ENCODE data around the gene MBD6. TPM values are rescaled to one million over a fixed set of nuclear protein-coding genes. Genes with fewer than 3 reads are reported as not detected.

The MBD6 gene
- polyA plus RNA-seq, 1 donor (not counting 4 experiments of a cell fraction or from before 2014, with no cell fraction given), result 1.8 TPM

DNA sequence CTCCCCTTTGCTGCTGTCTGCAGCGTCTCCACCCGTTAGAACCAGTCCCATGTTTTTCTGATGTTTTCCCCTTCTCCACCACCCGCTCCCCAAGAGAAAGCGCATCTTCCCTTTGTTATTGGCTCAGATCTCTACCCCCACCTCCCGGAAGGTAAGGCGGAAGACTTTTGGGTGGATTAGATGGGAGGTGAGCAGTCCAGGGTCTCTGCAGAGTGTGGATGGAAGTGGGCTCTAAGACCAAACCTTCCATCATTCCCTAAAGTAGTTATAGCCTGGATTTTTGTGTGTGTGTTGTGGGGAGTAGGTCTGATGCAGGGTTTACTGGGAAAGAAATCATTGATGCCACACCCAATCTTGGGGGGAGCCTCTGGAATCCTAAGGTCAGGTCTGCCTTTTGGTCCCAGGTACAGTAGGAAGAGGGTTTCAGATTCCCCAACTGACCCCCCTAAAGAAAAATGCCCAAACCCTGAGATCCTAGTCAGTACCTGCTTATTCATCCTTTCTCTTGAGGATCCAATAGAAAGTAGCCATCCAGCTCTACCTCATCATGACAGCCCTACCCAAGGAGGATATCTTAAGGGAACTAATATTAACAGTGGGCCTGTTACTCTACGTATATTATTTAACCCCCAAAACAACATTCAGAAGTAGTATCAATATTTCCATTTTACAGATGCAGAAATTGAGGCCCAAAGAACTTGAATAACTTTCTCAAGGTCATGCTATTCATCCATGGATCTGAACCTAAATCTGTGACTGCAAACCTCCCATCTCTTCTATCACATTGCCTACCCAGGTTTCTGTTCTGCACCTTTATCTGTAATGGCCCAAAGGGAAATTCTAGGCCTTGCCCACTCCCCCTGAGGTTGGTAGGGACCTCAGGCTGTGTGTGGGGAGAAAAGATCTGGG is 28.3 kb downstream of the MBD6 start:
- Histone ChIP-seq H3K79me2 (ENCODE audit: control insufficient read depth, insufficient read depth, low read length) (peaks cover 9% of the 10 kb centered on the region), H3K4me1 (ENCODE audit: control insufficient read depth, extremely low read depth, insufficient read depth, low read length) (peaks cover 9% of the 10 kb centered on the region), H3K4me2 (ENCODE audit: control insufficient read depth, extremely low read depth, insufficient read depth, low read depth, low read length) (no peak overlapping the region), H3K4me3 (ENCODE audit: control insufficient read depth in 2 of 3, extremely low read depth in 1 of 3, insufficient read depth in 2 of 3, low read depth in 1 of 3, low read length in 3 of 3) (no peak overlapping the region), H3K27me3 (ENCODE audit: control insufficient read depth, extremely low read depth, insufficient read depth, low read length) (peaks cover 26% of the 10 kb centered on the region), H3K27ac (ENCODE audit: control insufficient read depth, insufficient read depth, low read length) (no peak overlapping the region), H3K36me3 (ENCODE audit: control insufficient read depth in 2 of 2, extremely low read depth in 1 of 2, insufficient read depth in 2 of 2, low read length in 2 of 2) (no peaks in the 10 kb centered on the region), H2AFZ (ENCODE audit: control insufficient read depth, low read length) (no peak overlapping the region), H3K9me1 (ENCODE audit: control insufficient read depth, extremely low read depth, insufficient read depth, low read length) (peaks cover under 1% of the 10 kb centered on the region), H3K9ac (ENCODE audit: control insufficient read depth, extremely low read depth, insufficient read depth, low read length) (no peak overlapping the region), H3K9me3 (ENCODE audit: control insufficient read depth, low read depth, low read length) (no peaks in the 10 kb centered on the region), H4K20me1 (ENCODE audit: control insufficient read depth, extremely low read depth, insufficient read depth, low read length) (no peaks in the 10 kb centered on the region)
- DNase-seq (ENCODE audit: low read depth, low spot score), result no peak
- dilution Hi-C loops (cut with MboI; ENCODE audit: extremely low pct_ligation_motif_present, low sequenced_read_pairs), result no loop called here
- FAIRE-seq, result no peak
- TF ChIP-seq CTCF (optimal IDR thresholded peaks at IDR 0.05 in 1 of 3, IDR thresholded peaks at IDR 0.05 in 1 of 3, conservative IDR thresholded peaks at IDR 0.05 in 1 of 3; ENCODE audit: extremely low read depth in 1 of 3, insufficient read depth in 2 of 3, low read length in 3 of 3), result no peak
- no peak for TF ChIP-seq EZH2 (IDR thresholded peaks at IDR 0.05; ENCODE audit: low read length)

- H3K27me3 ChIP-seq (ENCODE audit: control insufficient read depth, extremely low read depth, insufficient read depth, low read length), result peaks cover 26% of the 10 kb centered on the region
- dilution Hi-C loops (cut with MboI; ENCODE audit: extremely low pct_ligation_motif_present, low sequenced_read_pairs), result no loop called here
- no peaks in the 10 kb centered on the region for H3K9me3 ChIP-seq (ENCODE audit: control insufficient read depth, low read depth, low read length)
- H3K79me2 ChIP-seq (ENCODE audit: control insufficient read depth, insufficient read depth, low read length), result peaks cover under 1% of the 10 kb centered on the region
- H3K4me2 ChIP-seq (ENCODE audit: control insufficient read depth, extremely low read depth, insufficient read depth, low read depth, low read length), result no peak overlapping the region
- no peak overlapping the region for H2AFZ ChIP-seq (ENCODE audit: control insufficient read depth, low read length)
- H3K4me1 ChIP-seq (ENCODE audit: control insufficient read depth, extremely low read depth, insufficient read depth, low read length), result peaks cover 4% of the 10 kb centered on the region
- no peak overlapping the region for H3K9ac ChIP-seq (ENCODE audit: control insufficient read depth, extremely low read depth, insufficient read depth, low read length)
- FAIRE-seq (no peak), DNase-seq (ENCODE audit: low read depth, low spot score) (no peak)
- no peaks in the 10 kb centered on the region for H3K9me1 ChIP-seq (ENCODE audit: control insufficient read depth, extremely low read depth, insufficient read depth, low read length)
- TF ChIP-seq CTCF (optimal IDR thresholded peaks at IDR 0.05 in 1 of 3, IDR thresholded peaks at IDR 0.05 in 1 of 3, conservative IDR thresholded peaks at IDR 0.05 in 1 of 3; ENCODE audit: extremely low read depth in 1 of 3, insufficient read depth in 2 of 3, low read length in 3 of 3), result no peak
- no peak for TF ChIP-seq EZH2 (IDR thresholded peaks at IDR 0.05; ENCODE audit: low read length)
- no peak overlapping the region for H3K27ac ChIP-seq (ENCODE audit: control insufficient read depth, insufficient read depth, low read length)
- H3K4me3 ChIP-seq (ENCODE audit: control insufficient read depth in 2 of 3, extremely low read depth in 1 of 3, insufficient read depth in 2 of 3, low read depth in 1 of 3, low read length in 3 of 3), result no peak overlapping the region
- no peaks in the 10 kb centered on the region for H4K20me1 ChIP-seq (ENCODE audit: control insufficient read depth, extremely low read depth, insufficient read depth, low read length)
- H3K36me3 ChIP-seq (ENCODE audit: control insufficient read depth in 2 of 2, extremely low read depth in 1 of 2, insufficient read depth in 2 of 2, low read length in 2 of 2), result no peaks in the 10 kb centered on the region
These were observed 29.1 kb downstream of the MBD6 start for GRCh38 chr12:57551637-57552305.

Data from keratinocyte (primary cell).